Body of pancreas (tissue), 4 donors: ENCODE results near the gene HOXA11. TPM values are rescaled to one million over a fixed set of nuclear protein-coding genes. Genes with fewer than 3 reads are reported as not detected.

Experiments
- ATAC-seq: fragments of 150-250 bp; one replicate; pipeline ENCODE4 v1.9.1; 2016
- DNase-seq, 4 donors: peaks; one replicate each; pipeline ENCODE4 v3.0.0-alpha.2; 2019
- H3K27ac ChIP-seq, 4 donors: fragments of 200-600 bp; sonication (generic); 1 replicate in 3 of 4; 2 replicates in 1 of 4; pipeline versions ENCODE4 v1.5.1 to v1.6.1; 2016 to 2019; ENCODE audit warnings: mild to moderate bottlenecking in 1 of 4, mixed read lengths in 1 of 4, moderate library complexity in 1 of 4
- H3K27me3 ChIP-seq, 2 donors: fragments of 200-600 bp; sonication (generic); one replicate each; pipeline ENCODE4 v1.6.0; 2016; ENCODE audit warnings: mild to moderate bottlenecking in 1 of 2
- H3K36me3 ChIP-seq, 2 donors: fragments of 200-600 bp; sonication (generic); replicated peaks in 1 of 2; 2 replicates each; pipeline ENCODE4 v1.5.1; 2016; ENCODE audit warnings: low read depth in 2 of 2; ENCODE audit not compliant: insufficient read depth in 1 of 2
- H3K4me1 ChIP-seq: fragments of 200-600 bp; sonication (generic); one replicate; pipeline ENCODE4 v1.6.0; 2016
- H3K4me3 ChIP-seq, 2 donors: fragments of 200-600 bp; sonication (generic); 1 replicate in 1 of 2; 2 replicates in 1 of 2; pipeline ENCODE4 v1.5.1; 2016 to 2019
- H3K9me3 ChIP-seq, 3 donors: fragments of 200-600 bp; sonication (generic); 1 replicate in 2 of 3; 2 replicates in 1 of 3; pipeline ENCODE4 v1.5.1; 2016
- CTCF ChIP-seq, 7 experiments: fragments of 450-650 bp in 4 of 7; fragments of 200-600 bp in 3 of 7; sonication (generic) in 3 of 7; IDR thresholded peaks; one replicate each; pipeline ENCODE4 v1.5.1; 2016 to 2019; ENCODE audit warnings: antibody characterized with exemption in 7 of 7
- POLR2A ChIP-seq, 3 donors: fragments of 450-650 bp; IDR thresholded peaks; one replicate each; pipeline ENCODE4 v1.6.1; 2016; ENCODE audit warnings: antibody characterized with exemption in 3 of 3, mild to moderate bottlenecking in 2 of 3
- WGBS, 2 donors: methylation state at CpG; one replicate each; pipeline ENCODE4 v1.1.5; 2017; 5-methylcytosine and 5-hydroxymethylcytosine counted together
- intact Hi-C: fragments of 100-400 bp; cut with DNase I; formaldehyde crosslinking; loops from one replicate; pipeline ENCODE4 v1.15.1; 2023
- total RNA-seq, 2 donors: library from RNA; depleted of rRNA; stranded (reverse); fragments of >200 nt; gene quantifications; one replicate each; pipeline ENCODE4 v1.1.0, GENCODE V29; 2016

HOXA11 gene
- total RNA-seq, 2 donors from 2014 or later: not detected

DNA sequence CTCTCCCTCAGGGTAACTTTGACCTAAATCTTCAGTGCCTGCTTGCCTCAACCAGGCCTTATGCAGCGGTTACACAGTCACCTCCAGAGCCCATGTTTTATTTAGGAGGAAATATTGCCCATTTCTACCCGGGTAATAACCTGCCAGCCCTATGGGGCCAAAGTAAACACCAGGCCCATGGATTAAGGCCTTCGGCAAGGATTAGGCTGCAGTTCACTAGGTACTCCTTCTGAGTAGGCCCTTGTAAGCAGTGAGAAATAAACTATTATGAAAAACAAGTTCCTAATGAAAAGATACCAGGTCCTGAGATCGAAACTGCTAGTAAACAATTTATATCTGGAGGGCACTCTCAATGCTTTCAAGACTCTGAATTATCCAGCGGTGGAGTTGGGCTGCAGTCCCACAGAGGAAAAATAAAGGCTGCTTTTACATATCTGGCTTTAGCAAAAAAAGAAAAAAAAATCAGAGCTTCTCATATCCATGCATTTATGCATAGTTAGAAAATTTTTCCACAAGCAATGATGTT lies 7.2 kb downstream of the HOXA11 start:
- no peaks in the 10 kb centered on the region for H3K36me3 ChIP-seq
- no peak for DNase-seq
- no peak overlapping the region for H3K4me3 ChIP-seq
- no peak overlapping the region for H3K27ac ChIP-seq
- intact Hi-C loops: no loop called here
- no peak for TF ChIP-seq POLR2A (IDR thresholded peaks at IDR 0.05)
- TF ChIP-seq CTCF (IDR thresholded peaks at IDR 0.05): no peak
- WGBS, 2 donors: 68 to 74% methylated on average over 5 of the region's 5 CpGs
- ATAC-seq: no peak
- H3K27me3 ChIP-seq: peaks cover 5 to 81% of the 10 kb centered on the region in 2 donors
- H3K4me1 ChIP-seq: peaks cover 30% of the 10 kb centered on the region
- no peaks in the 10 kb centered on the region for H3K9me3 ChIP-seq

- Histone ChIP-seq H3K27ac (no peak overlapping the region), H3K4me3 (no peak overlapping the region), H3K4me1 (peaks cover 35% of the 10 kb centered on the region), H3K27me3 (peaks cover 5 to 81% of the 10 kb centered on the region in 2 donors), H3K9me3 (no peaks in the 10 kb centered on the region), H3K36me3 (no peaks in the 10 kb centered on the region)
- 47 to 71% methylated on average over 19 to 22 of the region's 22 CpGs for WGBS, 2 donors
- no peak for ATAC-seq
- DNase-seq: peak in 2 of 4 donors; percentile 6 to 8
- TF ChIP-seq POLR2A (IDR thresholded peaks at IDR 0.05): no peak
- TF ChIP-seq CTCF (IDR thresholded peaks at IDR 0.05): no peak
- intact Hi-C loops: no loop called here
These were observed 7.9 kb downstream of the HOXA11 start for GRCh38 chr7:27176962-27177794.

DNA sequence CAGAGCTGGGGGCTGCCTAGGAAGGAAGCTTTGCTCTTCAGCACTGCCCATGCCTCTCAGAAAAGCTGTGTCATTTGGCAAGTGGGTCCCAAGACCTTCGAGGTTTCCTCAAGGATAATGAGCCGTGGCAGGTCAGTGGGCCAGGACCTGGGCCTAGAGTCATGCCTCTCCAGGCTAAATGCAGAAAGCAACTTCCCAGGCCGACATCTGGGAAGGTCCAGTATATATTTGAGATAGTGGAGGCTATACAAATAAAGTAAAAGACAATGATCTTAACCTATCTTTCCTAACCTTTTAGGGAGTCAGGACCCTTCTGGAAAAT lies 8.5 kb downstream of the HOXA11 start:
- DNase-seq (no peak), ATAC-seq (no peak)
- 49 to 65% methylated on average over 2 to 3 of the region's 3 CpGs for WGBS, 2 donors
- peaks cover 35% of the 10 kb centered on the region for H3K4me1 ChIP-seq
- TF ChIP-seq POLR2A (IDR thresholded peaks at IDR 0.05) (no peak), CTCF (IDR thresholded peaks at IDR 0.05) (no peak)
- H3K9me3 ChIP-seq: no peaks in the 10 kb centered on the region
- H3K27ac ChIP-seq: no peak overlapping the region
- intact Hi-C loops: no loop called here
- H3K27me3 ChIP-seq: peaks cover 5 to 83% of the 10 kb centered on the region in 2 donors
- H3K36me3 ChIP-seq: no peaks in the 10 kb centered on the region
- no peak overlapping the region for H3K4me3 ChIP-seq

DNA sequence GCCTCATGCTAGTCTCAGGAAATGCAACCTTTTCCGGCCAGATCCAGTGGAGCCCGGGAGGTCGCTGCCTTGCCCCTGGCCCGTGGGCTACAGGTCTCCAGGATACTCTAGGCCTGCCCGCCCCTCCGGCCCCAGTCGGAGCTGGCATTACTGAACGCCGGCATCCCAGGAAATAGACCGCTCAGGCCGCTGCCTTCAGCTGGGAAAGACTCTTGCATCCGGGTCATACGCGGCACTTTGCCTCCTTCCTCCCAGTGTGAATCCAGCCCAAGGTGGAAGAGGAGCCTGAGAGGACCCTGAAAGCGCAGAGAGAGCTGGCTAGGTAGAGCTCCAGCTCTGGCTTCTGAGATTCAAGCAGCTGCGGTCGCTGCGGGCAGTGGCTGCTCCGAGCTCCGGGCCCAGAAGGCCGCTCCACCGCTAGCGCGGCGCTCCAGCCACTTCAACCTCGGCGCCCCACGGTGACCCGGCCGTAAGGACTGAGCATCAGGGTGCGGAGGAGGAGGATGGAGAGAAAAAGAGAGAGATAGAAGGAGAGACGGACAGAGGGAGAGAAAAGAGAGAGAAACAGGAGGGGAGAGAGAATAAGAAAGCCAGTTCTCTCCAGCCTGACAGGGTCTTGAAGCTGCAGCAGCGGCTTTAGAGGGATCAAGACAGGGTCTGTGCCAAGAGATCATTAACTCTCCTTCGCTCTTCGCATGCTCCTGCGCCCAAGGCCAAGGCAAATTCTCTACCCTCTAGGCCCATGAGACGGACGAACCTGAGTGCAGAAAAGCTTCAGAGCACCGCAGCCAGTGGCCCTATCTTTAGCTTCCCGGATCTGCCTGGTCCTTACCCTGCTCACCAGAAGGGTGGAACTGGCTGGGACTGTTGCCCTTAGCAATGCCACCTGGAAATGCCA lies 9.2 kb downstream of the HOXA11 start:
- DNase-seq (peak in 2 of 4 donors; percentile 10), ATAC-seq (no peak)
- no peak overlapping the region for H3K4me3 ChIP-seq
- WGBS, 2 donors: 25 to 32% methylated on average over 24 to 40 of the region's 40 CpGs
- intact Hi-C loops: no loop called here
- H3K27ac ChIP-seq: no peak overlapping the region
- no peak for TF ChIP-seq CTCF (IDR thresholded peaks at IDR 0.05)
- TF ChIP-seq POLR2A (IDR thresholded peaks at IDR 0.05): no peak
- no peaks in the 10 kb centered on the region for H3K9me3 ChIP-seq
- H3K27me3 ChIP-seq: peaks cover 5 to 88% of the 10 kb centered on the region in 2 donors
- H3K4me1 ChIP-seq: peaks cover 35% of the 10 kb centered on the region
- H3K36me3 ChIP-seq: no peaks in the 10 kb centered on the region
